Measurements from ENCODE around the gene MALT1.

The MALT1 gene

DNA sequence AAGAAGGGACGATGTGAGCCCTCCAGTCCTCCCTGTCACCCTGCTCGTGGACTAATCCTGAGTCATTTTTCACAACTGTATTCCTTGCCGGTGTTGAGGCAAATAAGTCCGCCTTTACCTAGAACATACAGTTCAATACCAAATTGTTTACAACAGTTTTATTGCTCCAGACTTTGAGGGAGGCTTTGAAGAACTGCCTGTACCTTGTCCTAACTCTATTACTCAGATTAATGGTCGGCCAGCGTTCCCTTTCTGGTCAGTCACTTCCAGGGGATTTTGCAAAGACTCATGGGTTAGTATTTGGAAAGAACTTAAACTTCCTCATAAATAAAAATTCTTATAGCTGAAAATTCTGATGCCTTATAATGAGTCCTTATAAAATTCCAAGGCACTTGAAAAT lies 108.3 kb downstream of the MALT1 start:
- no peak for DNase-seq

DNA sequence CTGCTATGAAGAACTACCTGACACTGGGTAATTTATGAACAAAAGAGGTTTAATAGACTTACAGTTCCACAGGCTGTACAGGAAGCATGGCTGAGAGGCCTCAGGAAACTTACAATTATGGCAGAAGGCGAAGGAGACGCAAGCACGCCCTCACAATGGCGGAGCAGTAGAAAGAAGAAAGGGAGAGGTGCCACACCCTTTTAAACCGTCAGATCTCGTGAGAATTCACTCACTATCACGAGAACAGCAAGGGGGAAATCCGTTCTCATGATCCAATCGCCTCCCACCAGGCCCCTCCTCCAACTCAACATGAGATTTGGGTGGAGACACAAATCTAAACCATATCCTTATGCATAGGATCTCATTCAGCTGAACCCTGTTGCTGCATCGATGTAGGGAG lies 108.8 kb downstream of the MALT1 start:
- DNase-seq = no peak

DNA sequence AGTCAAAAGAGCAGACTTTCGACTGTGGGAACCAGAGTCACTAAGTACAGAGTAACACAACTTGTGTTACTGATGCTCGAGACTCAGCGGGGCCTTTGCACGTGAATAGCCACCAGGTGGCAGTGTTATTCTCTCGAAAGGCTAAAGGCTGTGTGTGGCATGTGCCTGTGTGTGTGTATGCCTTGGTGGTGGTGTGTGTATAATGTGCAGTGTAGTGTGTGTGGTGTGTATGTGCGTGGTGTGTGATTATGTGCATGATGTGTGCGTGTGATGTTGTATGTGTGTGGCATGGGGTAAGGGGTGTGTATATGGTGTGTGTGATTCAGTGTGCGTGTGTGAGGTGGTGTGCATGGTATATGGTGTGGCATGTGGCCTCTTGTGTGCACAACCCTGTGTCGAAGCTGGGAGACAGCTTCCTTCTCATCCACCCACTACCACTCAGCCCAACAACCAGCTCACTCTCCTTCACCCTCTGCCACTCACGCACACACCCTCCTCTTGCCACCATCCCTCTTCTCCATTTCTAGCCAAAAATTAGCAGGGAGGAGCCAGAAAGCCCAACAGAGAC lies 110.4 kb downstream of the MALT1 start:
- peak; percentile 84 for DNase-seq

DNA sequence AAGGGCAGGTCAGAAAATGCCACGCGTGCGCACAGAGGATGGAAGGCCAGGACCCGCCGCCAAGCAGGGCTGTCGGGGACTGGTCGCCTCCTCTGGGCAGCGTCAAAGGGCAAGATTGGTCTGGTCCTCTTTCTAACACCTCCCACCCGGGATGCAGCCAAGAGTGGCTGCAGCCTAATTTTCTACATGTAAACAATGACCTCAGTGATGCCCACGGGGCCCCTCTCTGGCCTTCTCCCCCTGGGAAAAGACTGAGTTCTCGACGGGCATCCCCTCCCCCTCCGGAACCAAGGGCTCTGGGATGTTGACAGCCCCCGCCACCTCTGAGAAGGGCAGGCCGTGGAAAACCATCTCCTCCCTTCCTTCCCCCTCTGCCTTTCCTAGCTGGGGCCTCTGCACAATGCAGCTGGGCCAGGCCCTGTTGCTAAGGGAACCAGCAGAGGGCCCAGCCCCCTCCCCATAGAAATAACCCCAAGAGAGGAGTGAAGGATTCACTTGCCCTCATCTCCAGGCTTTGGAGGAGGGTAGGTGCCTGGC lies 113.4 kb downstream of the MALT1 start:
- peak; percentile 43 for DNase-seq

DNA sequence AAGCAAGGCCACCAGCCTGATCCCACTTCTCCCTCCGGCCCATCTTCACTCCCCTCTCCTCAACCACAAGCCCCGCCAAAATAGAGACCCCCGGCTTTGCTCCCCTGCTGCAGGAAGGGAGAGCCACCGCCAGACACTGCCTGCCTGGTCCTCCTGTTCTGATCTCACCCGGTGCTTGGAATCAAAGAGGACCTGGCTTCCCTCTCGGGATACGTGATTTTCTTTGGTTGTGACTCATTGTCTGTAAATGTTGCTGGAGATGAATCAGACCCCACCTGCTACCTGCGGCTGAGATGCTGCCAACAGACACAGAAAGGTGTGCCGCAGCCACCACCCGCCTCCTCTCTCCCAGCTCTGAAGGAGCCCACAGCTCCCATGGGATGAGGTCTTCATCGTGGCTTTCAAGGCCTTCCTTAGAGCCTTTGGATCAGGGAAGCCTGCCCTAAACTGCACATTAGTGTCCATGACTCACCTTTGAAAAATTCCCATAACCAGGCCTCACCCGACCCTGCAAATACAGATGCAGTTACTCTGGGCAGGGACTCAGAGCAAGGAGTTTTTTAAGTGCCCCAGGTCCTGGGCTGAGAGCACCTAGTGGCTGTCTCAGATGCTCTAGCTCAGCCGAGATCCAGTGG lies 114.0 kb downstream of the MALT1 start:
- no peak for DNase-seq

DNA sequence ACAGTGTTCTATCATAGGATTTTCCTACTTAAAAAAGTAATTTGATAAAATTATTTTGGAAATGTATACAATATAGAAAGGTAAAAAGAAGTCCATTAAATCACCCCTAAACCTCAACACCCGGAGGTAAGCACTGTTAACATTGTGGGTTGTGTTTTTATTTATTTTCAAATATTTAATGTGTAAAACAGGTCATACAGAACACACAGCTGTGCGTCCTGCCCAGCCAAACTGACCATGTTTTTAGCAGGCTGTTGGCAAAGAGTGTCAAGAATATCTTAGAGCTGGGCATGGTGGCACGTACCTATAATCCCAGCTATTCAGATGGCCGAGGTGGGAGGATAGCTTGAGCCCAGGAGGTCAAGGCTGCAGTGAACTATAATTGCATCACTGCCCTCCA lies 114.6 kb downstream of the MALT1 start:
- no peak for DNase-seq

DNA sequence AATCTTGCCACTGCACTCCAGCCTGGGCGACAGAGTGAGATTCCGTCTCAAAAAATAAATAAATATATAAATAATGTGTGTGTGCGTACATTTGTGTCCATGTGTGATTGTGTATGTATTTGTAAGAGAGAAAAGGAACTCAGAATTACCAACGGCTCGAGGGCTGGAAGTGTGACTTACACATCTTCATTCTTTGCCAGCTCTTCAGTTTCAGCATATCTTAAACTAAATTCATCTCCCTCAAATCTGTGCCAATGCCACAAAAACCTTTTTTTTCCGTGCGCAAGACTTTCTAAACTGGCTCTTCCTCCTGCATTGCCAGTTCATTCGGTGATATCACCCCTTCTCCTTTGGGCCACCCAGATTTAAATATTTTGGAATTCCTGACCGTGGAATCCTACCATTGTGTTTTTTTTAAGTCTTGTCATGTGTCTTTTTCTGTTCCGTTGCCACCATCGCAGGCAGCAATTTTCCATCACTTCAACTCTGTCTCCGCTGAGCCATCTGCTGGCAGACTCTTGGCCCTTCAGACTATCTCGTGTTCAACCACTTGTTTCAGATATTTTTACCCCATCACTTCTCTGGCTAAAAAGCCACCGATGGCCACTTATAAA lies 116.4 kb downstream of the MALT1 start:
- no peak for DNase-seq

DNA sequence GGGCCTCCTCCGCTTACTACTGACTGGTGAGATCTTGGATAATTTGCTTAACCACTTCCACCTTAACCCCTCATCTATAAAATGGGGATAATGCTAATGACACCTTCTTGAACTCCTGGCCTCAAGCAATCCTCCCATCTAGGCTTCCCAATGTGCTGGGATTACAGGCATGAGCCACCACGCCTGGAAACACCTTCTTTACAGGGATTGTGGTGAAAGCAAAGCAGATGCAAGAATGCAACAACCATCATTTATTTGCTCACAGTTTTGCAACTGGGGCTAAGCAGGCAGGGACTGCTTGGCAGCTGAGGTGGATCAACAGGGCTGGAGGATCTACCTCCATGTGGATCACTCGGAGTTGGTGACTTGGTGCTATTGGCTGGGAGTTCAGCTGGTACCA lies 117.2 kb downstream of the MALT1 start:
- no peak for DNase-seq

DNA sequence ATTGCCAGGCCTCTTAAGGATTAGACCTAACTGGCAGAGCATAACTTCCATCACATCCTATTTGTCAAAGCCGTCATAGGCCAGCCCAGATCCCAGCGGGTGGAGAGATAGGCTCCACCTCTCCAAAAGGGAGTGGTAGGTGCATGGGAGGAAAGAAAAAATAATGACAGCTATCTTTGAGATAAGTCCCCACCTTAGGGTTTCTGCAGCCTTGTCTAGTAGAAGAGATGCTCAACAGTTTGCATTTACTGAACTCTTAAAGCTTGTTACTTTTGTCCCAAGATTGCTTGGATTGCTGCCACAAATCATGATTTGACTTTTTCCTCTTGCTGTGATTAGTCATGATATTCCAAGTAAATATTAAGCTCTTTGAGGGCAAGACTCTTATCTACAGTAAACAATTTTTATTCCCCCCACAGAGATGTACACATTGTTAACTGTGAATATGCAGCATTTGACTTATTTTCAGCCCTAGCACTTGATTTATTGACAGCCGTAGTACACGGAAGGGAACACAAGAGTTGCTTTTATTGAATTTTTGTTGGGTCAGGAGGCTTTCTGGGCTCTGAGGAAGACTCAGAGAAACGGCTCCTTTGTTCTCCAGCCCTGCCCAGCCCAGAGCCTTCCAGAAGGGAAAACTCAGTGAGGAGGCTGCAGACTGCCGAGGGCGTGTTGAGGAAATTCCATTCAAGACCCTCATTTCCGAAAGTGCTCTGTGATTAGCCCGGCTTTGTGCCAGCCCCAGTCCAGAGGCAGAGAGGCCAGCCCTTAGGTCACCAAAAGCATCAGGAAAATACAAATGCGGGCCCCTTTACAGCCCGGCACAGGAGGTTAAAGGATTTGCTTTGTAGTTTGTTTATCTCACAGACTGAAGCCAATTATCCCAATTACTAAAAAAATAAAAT lies 118.0 kb downstream of the MALT1 start:
- peak; percentile 76 for DNase-seq

DNA sequence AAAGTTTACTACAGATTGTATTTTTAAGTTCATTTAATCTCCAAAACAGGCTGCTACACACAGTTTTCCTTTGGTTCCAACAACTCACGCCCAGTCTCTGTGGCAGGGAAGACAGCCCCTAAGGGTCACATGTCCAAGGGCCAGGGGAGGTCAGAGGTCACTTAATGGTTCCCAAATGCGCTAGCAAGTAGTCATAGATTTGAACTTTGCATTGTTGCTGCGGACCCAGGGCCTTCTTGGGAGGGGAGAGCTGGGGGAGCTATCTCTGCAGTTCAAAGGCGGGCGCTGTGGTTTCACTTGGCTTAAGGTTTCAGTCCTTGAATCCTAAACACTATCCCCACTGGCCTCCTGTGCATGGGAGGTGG lies 118.6 kb downstream of the MALT1 start:
- DNase-seq = peak; percentile 46

DNA sequence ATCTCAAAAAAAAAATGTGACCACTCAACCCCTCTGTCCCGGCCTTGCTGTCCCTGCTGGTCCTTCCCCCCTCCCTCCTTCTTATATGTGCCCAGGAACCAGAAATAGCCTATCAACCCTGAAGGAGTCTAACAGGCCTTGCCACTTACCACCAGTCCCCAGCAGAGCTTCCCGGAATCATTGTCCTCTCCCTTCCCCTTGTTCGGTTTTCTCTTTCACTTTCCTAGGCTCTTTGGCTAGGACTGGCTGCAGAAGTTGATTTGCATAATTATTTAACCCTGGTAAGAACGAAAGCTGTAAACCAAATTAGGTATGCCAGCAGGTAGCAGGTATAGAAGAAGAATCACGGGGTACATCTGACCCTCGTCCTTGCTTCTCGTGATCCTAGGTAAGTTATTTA lies 120.8 kb downstream of the MALT1 start:
- no peak for DNase-seq

DNA sequence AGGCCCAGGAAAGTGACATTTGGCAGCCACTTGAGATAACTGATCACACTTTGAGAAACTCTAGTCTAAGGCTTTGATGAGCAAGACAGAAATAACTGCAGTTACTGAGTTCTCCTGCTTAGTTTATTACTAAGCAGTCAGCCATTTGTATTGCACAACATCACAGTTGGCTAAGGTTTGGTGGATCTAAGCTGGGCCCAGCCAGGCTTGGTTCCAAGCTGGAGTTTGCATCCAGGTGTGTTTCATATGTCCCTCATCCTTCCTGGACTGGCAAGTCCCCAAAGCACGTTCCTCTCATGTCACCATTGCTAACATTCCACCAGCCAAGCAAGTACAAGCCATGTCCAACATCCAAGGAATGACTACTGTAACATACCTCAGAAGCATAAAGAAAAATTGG lies 122.1 kb downstream of the MALT1 start:
- DNase-seq = peak; percentile 36

DNA sequence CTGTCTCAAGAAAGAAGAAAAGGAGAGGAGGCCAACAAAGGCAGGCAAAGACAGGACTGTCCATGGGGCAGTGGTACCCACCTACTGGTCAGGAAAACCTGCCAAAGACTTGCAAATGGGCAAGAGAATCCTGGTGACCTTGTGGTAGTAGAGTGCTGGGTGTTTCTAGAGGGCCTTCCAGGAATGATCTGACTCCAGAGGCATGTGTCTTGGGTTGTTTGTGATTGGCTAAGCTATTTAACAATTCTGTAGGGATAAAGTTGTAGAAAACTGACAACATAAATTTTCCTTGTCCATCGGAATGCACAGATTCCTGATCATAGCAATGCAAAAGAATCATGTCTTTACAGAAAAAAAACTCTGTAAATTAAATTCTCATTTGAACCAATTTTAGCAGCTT lies 125.0 kb downstream of the MALT1 start:
- no peak for DNase-seq

DNA sequence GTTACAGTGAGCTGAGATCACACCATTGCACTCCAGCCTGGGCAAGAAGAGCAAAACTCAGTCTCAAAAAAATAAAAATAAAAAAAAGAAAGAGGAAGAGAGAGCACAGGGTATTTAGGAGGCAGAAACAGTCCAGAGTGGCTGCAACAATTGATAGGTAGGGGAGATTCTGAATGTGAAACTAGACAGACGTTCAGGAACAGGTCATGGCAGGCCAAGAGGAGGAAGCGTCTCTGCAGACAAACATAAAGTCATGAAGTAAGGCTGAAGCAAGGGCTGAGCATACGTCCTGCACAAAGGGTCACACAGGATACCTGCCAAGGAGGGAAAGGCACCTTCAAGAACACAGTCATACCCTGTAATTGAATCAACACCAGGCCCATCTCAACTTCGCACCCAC lies 129.3 kb downstream of the MALT1 start:
- DNase-seq = no peak

DNA sequence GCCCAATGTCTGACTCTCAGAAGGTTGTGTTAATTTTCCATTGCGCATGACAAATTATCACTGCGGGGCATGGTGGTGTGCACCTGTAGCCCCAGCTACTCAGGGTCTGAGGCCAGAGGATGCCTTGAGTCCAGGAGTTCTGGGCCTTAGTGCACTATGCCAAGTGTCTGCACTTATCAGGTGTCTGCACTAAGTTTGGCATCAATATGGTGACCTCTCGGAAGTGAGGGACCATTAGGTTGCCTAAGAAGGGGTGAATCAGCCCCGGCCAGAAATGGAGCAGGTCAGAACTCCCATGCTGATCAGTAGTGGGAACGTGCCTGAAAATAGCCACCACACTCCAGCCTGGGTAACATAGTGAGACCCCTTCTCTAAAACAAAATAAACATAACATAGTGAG lies 131.7 kb downstream of the MALT1 start:
- DNase-seq = no peak

DNA sequence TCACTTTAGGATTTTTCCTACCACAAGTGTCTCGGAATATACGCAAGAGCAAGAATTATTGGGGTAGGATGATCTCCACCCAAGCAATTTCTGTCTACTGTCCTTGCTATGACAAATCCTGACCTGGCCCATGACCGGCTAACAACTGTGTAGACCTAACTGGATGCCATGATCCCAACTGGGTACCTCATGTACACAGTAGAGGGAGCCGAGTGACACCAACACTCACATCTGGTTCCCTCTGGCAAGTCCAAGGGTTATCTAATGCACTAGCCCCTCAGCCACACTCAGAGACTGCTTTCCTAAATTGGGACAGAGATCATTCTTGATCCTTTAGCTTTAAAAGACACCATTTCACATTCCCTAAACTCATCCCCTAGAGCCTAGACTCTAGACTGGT lies 132.7 kb downstream of the MALT1 start:
- DNase-seq = no peak
